CD4-positive, alpha-beta T cell treated with Interleukin-6 for 4 hours (primary cell): ENCODE data around the gene RNF187.
"Not testable (repeated sequence)": the region's sequence is repeated elsewhere in the genome, so short reads cannot be mapped to it uniquely, and the experiment has no call there.

Source experiments
- DNase-seq: peaks from one replicate; pipeline ENCODE4 v3.0.0-alpha.2; 2020; ENCODE audit warnings: mixed read lengths

Gene RNF187

GRCh38 chr1:228488818-228489674 lies 1.9 kb downstream of the RNF187 start:
- DNase-seq: no peak

- DNase-seq: no peak
Measured at GRCh38 chr1:228490120-228491078, 3.2 kb downstream of the RNF187 start.

- no peak for DNase-seq
Measured at GRCh38 chr1:228493141-228494043, 6.2 kb downstream of the RNF187 start.

- DNase-seq: no peak
Measured at GRCh38 chr1:228494044-228494353, 6.8 kb downstream of the RNF187 start.

- DNase-seq: no peak
Measured at GRCh38 chr1:228494391-228494790, 7.2 kb downstream of the RNF187 start.

GRCh38 chr1:228494970-228495853 lies 8.0 kb downstream of the RNF187 start:
- no peak for DNase-seq

- DNase-seq: no peak
Measured at GRCh38 chr1:228496084-228496483, 8.9 kb downstream of the RNF187 start.

- no peak for DNase-seq
Measured at GRCh38 chr1:228496494-228496893, 9.3 kb downstream of the RNF187 start.

- no peak for DNase-seq
Measured at GRCh38 chr1:228497206-228497605, 10.0 kb downstream of the RNF187 start.

GRCh38 chr1:228497817-228498216 lies 10.6 kb downstream of the RNF187 start:
- DNase-seq: no peak

GRCh38 chr1:228500143-228500734 lies 13.1 kb downstream of the RNF187 start:
- no peak for DNase-seq

GRCh38 chr1:228500901-228501871 lies 14.0 kb downstream of the RNF187 start:
- DNase-seq: peak; percentile 92

- DNase-seq: no peak
Measured at GRCh38 chr1:228502522-228502921, 15.3 kb downstream of the RNF187 start.

- not testable (repeated sequence) for DNase-seq
Measured at GRCh38 chr1:228505944-228506343, 18.8 kb downstream of the RNF187 start.

GRCh38 chr1:228507961-228508652 lies 20.9 kb downstream of the RNF187 start:
- no peak for DNase-seq

GRCh38 chr1:228508840-228509415 lies 21.7 kb downstream of the RNF187 start:
- DNase-seq: no peak

GRCh38 chr1:228510101-228510802 lies 23.1 kb downstream of the RNF187 start:
- no peak for DNase-seq

GRCh38 chr1:228510803-228511413 lies 23.7 kb downstream of the RNF187 start:
- DNase-seq: no peak
